Measurements from ENCODE around the gene STPG2.

Gene STPG2

DNA sequence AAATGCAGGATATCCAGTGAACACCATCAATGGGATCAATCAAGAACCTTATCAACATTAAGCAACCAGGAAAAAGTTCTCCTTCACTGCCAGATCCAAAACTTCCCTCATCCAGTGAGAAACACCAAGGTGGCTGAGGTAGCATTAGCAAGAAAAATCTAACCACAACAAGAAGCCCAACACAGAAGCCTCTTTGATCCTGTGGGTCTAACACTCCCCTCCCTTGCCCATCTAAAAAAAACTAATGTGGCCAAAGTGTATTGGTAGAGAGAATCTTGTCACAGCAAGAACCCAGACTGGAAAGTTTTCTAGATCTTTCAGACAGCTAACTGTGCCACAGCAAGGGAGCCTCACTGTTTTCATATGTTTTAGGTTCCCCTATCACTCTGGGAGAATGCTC lies 558.0 kb downstream of the STPG2 start:
- Histone ChIP-seq H3K4me3 (ENCODE audit: low read depth, low read length, poor library complexity, severe bottlenecking) (no peak overlapping the region), H3K9me3 (ENCODE audit: low read length) (no peaks in the 10 kb centered on the region), H3K27me3 (ENCODE audit: insufficient read depth, low read length) (no peaks in the 10 kb centered on the region), H3K79me2 (ENCODE audit: insufficient read depth, low read length) (no peaks in the 10 kb centered on the region), H3K9me2 (ENCODE audit: low read depth, low read length) (no peaks in the 10 kb centered on the region), H4K20me1 (ENCODE audit: insufficient read depth, low read length) (no peaks in the 10 kb centered on the region), H3K36me3 (ENCODE audit: insufficient read depth, low read length) (no peaks in the 10 kb centered on the region), H2AFZ (ENCODE audit: low read length) (no peak overlapping the region), H3K4me1 (ENCODE audit: insufficient read depth, low read length, severe bottlenecking) (no peaks in the 10 kb centered on the region), H3F3A (ENCODE audit: insufficient read depth, low read length) (no peaks in the 10 kb centered on the region), H3K27ac (ENCODE audit: low read depth, low read length, poor library complexity, severe bottlenecking) (no peak overlapping the region), H3K9ac (ENCODE audit: low read length) (no peak overlapping the region), H3K4me2 (ENCODE audit: low read length) (no peak overlapping the region)
- TF ChIP-seq EZH2 (IDR thresholded peaks at IDR 0.05; ENCODE audit: borderline replicate concordance, low read length), result no peak
- TF ChIP-seq, protein P1, sequence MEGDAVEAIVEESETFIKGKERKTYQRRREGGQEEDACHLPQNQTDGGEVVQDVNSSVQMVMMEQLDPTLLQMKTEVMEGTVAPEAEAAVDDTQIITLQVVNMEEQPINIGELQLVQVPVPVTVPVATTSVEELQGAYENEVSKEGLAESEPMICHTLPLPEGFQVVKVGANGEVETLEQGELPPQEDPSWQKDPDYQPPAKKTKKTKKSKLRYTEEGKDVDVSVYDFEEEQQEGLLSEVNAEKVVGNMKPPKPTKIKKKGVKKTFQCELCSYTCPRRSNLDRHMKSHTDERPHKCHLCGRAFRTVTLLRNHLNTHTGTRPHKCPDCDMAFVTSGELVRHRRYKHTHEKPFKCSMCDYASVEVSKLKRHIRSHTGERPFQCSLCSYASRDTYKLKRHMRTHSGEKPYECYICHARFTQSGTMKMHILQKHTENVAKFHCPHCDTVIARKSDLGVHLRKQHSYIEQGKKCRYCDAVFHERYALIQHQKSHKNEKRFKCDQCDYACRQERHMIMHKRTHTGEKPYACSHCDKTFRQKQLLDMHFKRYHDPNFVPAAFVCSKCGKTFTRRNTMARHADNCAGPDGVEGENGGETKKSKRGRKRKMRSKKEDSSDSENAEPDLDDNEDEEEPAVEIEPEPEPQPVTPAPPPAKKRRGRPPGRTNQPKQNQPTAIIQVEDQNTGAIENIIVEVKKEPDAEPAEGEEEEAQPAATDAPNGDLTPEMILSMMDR (IDR thresholded peaks at IDR 0.05; ENCODE audit: low read length), result no peak

DNA sequence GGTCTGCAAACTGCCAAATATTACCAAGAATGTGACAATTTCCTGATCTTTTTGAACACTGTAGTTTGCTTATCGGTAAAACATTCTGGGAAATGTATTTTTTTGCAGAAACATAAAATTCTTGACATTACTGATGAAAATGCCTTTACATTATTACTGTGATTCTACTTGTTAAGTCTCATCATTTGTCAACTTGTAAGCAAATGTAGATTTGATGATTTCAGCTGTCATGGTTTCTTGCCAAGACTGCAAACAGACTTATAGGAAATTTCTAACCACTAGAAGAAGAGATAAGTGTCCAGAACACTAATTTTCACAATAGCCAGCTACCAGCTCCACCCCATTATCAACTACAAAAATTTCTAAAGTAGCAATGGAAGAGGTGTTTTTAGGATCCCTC lies 560.4 kb downstream of the STPG2 start:
- no peaks in the 10 kb centered on the region for H3K4me1 ChIP-seq (ENCODE audit: insufficient read depth, low read length, severe bottlenecking)
- no peaks in the 10 kb centered on the region for H3F3A ChIP-seq (ENCODE audit: insufficient read depth, low read length)
- no peaks in the 10 kb centered on the region for H3K27me3 ChIP-seq (ENCODE audit: insufficient read depth, low read length)
- no peak overlapping the region for H3K4me3 ChIP-seq (ENCODE audit: low read depth, low read length, poor library complexity, severe bottlenecking)
- H3K9ac ChIP-seq (ENCODE audit: low read length), result no peak overlapping the region
- no peak overlapping the region for H3K4me2 ChIP-seq (ENCODE audit: low read length)
- H3K27ac ChIP-seq (ENCODE audit: low read depth, low read length, poor library complexity, severe bottlenecking), result no peak overlapping the region
- H2AFZ ChIP-seq (ENCODE audit: low read length), result no peak overlapping the region
- H3K9me3 ChIP-seq (ENCODE audit: low read length), result no peaks in the 10 kb centered on the region
- H3K36me3 ChIP-seq (ENCODE audit: insufficient read depth, low read length), result no peaks in the 10 kb centered on the region
- no peaks in the 10 kb centered on the region for H3K79me2 ChIP-seq (ENCODE audit: insufficient read depth, low read length)
- TF ChIP-seq EZH2 (IDR thresholded peaks at IDR 0.05; ENCODE audit: borderline replicate concordance, low read length), result no peak
- TF ChIP-seq, protein P1 (IDR thresholded peaks at IDR 0.05; ENCODE audit: low read length), result no peak
- no peaks in the 10 kb centered on the region for H4K20me1 ChIP-seq (ENCODE audit: insufficient read depth, low read length)
- H3K9me2 ChIP-seq (ENCODE audit: low read depth, low read length), result no peaks in the 10 kb centered on the region

DNA sequence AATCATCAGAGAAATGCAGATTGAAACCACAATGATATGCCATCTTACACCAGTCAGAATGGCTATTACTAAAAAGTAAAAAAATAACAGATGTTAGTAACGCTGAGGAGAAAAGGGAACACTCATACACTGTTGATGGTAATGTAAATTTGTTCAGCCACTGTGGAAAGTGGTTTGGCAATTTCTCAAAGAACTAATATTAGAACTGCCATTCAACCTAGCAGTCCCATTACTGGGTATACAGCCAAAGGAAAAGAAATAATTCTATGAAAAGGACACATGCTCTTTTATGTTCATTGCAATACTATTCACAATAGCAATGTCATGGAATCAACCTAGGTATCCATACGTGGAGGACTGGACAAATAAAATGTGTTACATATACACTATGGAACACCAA lies 566.3 kb downstream of the STPG2 start:
- TF ChIP-seq EZH2 (IDR thresholded peaks at IDR 0.05; ENCODE audit: borderline replicate concordance, low read length), result no peak
- TF ChIP-seq, protein P1 (IDR thresholded peaks at IDR 0.05; ENCODE audit: low read length), result no peak
- Histone ChIP-seq H3K27me3 (ENCODE audit: insufficient read depth, low read length) (no peaks in the 10 kb centered on the region), H3K4me3 (ENCODE audit: low read depth, low read length, poor library complexity, severe bottlenecking) (no peak overlapping the region), H3K9me2 (ENCODE audit: low read depth, low read length) (no peaks in the 10 kb centered on the region), H3K36me3 (ENCODE audit: insufficient read depth, low read length) (no peaks in the 10 kb centered on the region), H3K79me2 (ENCODE audit: insufficient read depth, low read length) (no peaks in the 10 kb centered on the region), H3K4me1 (ENCODE audit: insufficient read depth, low read length, severe bottlenecking) (no peaks in the 10 kb centered on the region), H3K9ac (ENCODE audit: low read length) (no peak overlapping the region), H3K9me3 (ENCODE audit: low read length) (no peaks in the 10 kb centered on the region), H3K27ac (ENCODE audit: low read depth, low read length, poor library complexity, severe bottlenecking) (no peak overlapping the region), H2AFZ (ENCODE audit: low read length) (no peak overlapping the region), H4K20me1 (ENCODE audit: insufficient read depth, low read length) (no peaks in the 10 kb centered on the region), H3K4me2 (ENCODE audit: low read length) (no peak overlapping the region), H3F3A (ENCODE audit: insufficient read depth, low read length) (no peaks in the 10 kb centered on the region)
